Endodermal cell (in vitro differentiated cells): ENCODE measurements around the gene TPX2. TPM values are rescaled to one million over a fixed set of nuclear protein-coding genes. Genes with fewer than 3 reads are reported as not detected.
A peak's percentile ranks its signal among the peaks of the same experiment; 100 is the strongest.

ENCODE experiments used
- DNase-seq: peaks from one replicate; pipeline ENCODE4 v3.0.0-alpha.2; 2017
- H3K27ac ChIP-seq: 2 replicates; pipeline ENCODE4 v1.5.1; 2013; ENCODE audit warnings: mild to moderate bottlenecking, low read depth, low read length, moderate library complexity
- H3K27me3 ChIP-seq: 2 replicates; pipeline ENCODE4 v1.6.1; 2013; ENCODE audit warnings: mild to moderate bottlenecking, low read length, moderate library complexity; ENCODE audit not compliant: insufficient read depth, control insufficient read depth, poor library complexity, severe bottlenecking
- H3K36me3 ChIP-seq: 2 replicates; pipeline ENCODE4 v1.7.0; 2013; ENCODE audit warnings: mild to moderate bottlenecking, low read length, moderate library complexity; ENCODE audit not compliant: control insufficient read depth, insufficient read depth
- H3K4me1 ChIP-seq: one replicate; pipeline ENCODE4 v1.7.0; 2013; ENCODE audit warnings: low read length; ENCODE audit not compliant: control insufficient read depth, insufficient read depth
- H3K4me3 ChIP-seq: 2 replicates; pipeline ENCODE4 v1.5.1; 2013; ENCODE audit warnings: mild to moderate bottlenecking, low read length, moderate library complexity
- H3K9ac ChIP-seq: 2 replicates; pipeline ENCODE4 v1.6.1; 2013; ENCODE audit warnings: mild to moderate bottlenecking, low read length, moderate library complexity; ENCODE audit not compliant: poor library complexity, severe bottlenecking; ENCODE audit errors: extremely low read depth
- H3K9me3 ChIP-seq: 2 replicates; pipeline ENCODE4 v1.6.1; 2013; ENCODE audit warnings: mild to moderate bottlenecking, low read length, moderate library complexity; ENCODE audit not compliant: control insufficient read depth
- H3K27ac Mint-ChIP-seq: 2 replicates; pipeline ENCODE4 v1.8.0; 2020; ENCODE audit warnings: mixed read lengths
- H3K27me3 Mint-ChIP-seq: 2 replicates; pipeline ENCODE4 v1.8.0; 2021; ENCODE audit warnings: mild to moderate bottlenecking, mixed read lengths; ENCODE audit not compliant: insufficient read depth
- H3K36me3 Mint-ChIP-seq: 2 replicates; pipeline ENCODE4 v1.8.0; 2020; ENCODE audit warnings: low read depth, mixed read lengths
- H3K4me1 Mint-ChIP-seq: 2 replicates; pipeline ENCODE4 v1.8.0; 2020; ENCODE audit warnings: mixed read lengths
- H3K4me3 Mint-ChIP-seq: 2 replicates; pipeline ENCODE4 v1.8.0; 2020; ENCODE audit warnings: mild to moderate bottlenecking, moderate library complexity, mixed read lengths
- H3K9me3 Mint-ChIP-seq: 2 replicates; pipeline ENCODE4 v1.8.0; 2020; ENCODE audit warnings: mild to moderate bottlenecking, mixed read lengths
- CTCF ChIP-seq: fragments of 200-600 bp; sonication (generic); conservative IDR thresholded peaks from 2 replicates; pipeline ENCODE4 v1.5.0; 2021; ENCODE audit warnings: antibody characterized with exemption, mild to moderate bottlenecking
- WGBS, 2 experiments: methylation state at CpG; one replicate each; pipeline versions ENCODE4 v1.1.5 to v1.1.7; 2013; ENCODE audit warnings: missing lambda C conversion rate in 2 of 2, mixed read lengths in 1 of 2; ENCODE audit not compliant: insufficient coverage in 1 of 2, insufficient read length in 1 of 2; 5-methylcytosine and 5-hydroxymethylcytosine counted together
- total RNA-seq, 2 donors: library from RNA; stranded (reverse); fragmentation: NEBNext Ultra II Directional in 1 of 2; extraction: Animal tissue kit (Norgen Biotek cat#: 25700) in 1 of 2; gene quantifications; 2 replicates in 1 of 2; 3 replicates in 1 of 2; pipeline ENCODE4 v1.2.1, GENCODE V29; 2021

The TPX2 gene
- total RNA-seq, 2 donors from 2014 or later, result 108 to 118 TPM

GRCh38 chr20:31701591-31701990, 37.5 kb upstream of the TPX2 start:
- Histone ChIP-seq H3K27me3 (no peaks in the 10 kb centered on the region), H3K9me3 (no peaks in the 10 kb centered on the region), H3K36me3 (peaks cover 35% of the 10 kb centered on the region), H3K9ac (no peak overlapping the region), H3K4me1 (peaks cover 8% of the 10 kb centered on the region), H3K27ac (no peak overlapping the region), H3K4me3 (no peak overlapping the region)
- peaks cover 23% of the 10 kb centered on the region for H3K4me1 Mint-ChIP-seq
- H3K36me3 Mint-ChIP-seq, result peaks cover 41% of the 10 kb centered on the region
- no peaks in the 10 kb centered on the region for H3K27me3 Mint-ChIP-seq
- WGBS, 2 experiments, result 100% methylated on average over 1 of the region's 1 CpG; no CpG with 5 or more reads in 1 of the 2 experiments
- H3K4me3 Mint-ChIP-seq, result no peak overlapping the region
- DNase-seq, result no peak
- no peak for TF ChIP-seq CTCF
- peak overlapping the region; percentile 62 for H3K27ac Mint-ChIP-seq
- no peaks in the 10 kb centered on the region for H3K9me3 Mint-ChIP-seq

- peaks cover 44% of the 10 kb centered on the region for H3K36me3 Mint-ChIP-seq
- Histone ChIP-seq H3K4me3 (peak overlapping the region; percentile 52), H3K27ac (no peak overlapping the region), H3K27me3 (no peaks in the 10 kb centered on the region), H3K4me1 (peaks cover 11% of the 10 kb centered on the region), H3K9ac (peak overlapping the region; percentile 39), H3K36me3 (peaks cover 46% of the 10 kb centered on the region), H3K9me3 (no peaks in the 10 kb centered on the region)
- no peaks in the 10 kb centered on the region for H3K9me3 Mint-ChIP-seq
- H3K27me3 Mint-ChIP-seq, result no peaks in the 10 kb centered on the region
- peaks cover 21% of the 10 kb centered on the region for H3K4me1 Mint-ChIP-seq
- peak; percentile 77 for DNase-seq
- 81 to 91% methylated on average over 7 to 11 of the region's 11 CpGs for WGBS, 2 experiments
- H3K27ac Mint-ChIP-seq, result peak overlapping the region; percentile 90
- TF ChIP-seq CTCF, result no peak
- H3K4me3 Mint-ChIP-seq, result no peak overlapping the region
Measured at GRCh38 chr20:31704225-31705119, 34.6 kb upstream of the TPX2 start.

GRCh38 chr20:31705191-31705590, 33.9 kb upstream of the TPX2 start:
- Histone ChIP-seq H3K9me3 (no peaks in the 10 kb centered on the region), H3K9ac (no peak overlapping the region), H3K27me3 (no peaks in the 10 kb centered on the region), H3K4me1 (peaks cover 11% of the 10 kb centered on the region), H3K27ac (no peak overlapping the region), H3K4me3 (peak overlapping the region; percentile 52), H3K36me3 (peaks cover 39% of the 10 kb centered on the region)
- H3K9me3 Mint-ChIP-seq, result no peaks in the 10 kb centered on the region
- H3K4me3 Mint-ChIP-seq, result no peak overlapping the region
- H3K36me3 Mint-ChIP-seq, result peaks cover 42% of the 10 kb centered on the region
- H3K27me3 Mint-ChIP-seq, result no peaks in the 10 kb centered on the region
- H3K27ac Mint-ChIP-seq, result peak overlapping the region; percentile 90
- TF ChIP-seq CTCF, result no peak
- peaks cover 25% of the 10 kb centered on the region for H3K4me1 Mint-ChIP-seq
- no peak for DNase-seq
